ENCODE data around the gene SPTSSA.
"Not testable (repeated sequence)": the region's sequence is repeated elsewhere in the genome, so short reads cannot be mapped to it uniquely, and the experiment has no call there.

The SPTSSA gene

GRCh38 chr14:34462132-34462893 lies at the start of gene SPTSSA:
Gene SPTSSA, minus strand, starts transcription at chr14:34462240. Its CDS starts 33 bp downstream, at chr14:34462207.
- DNase-seq (ENCODE audit: extremely low read depth in 1 of 2, low read depth in 1 of 2) = peak; percentile 57 to 82

- DNase-seq (ENCODE audit: extremely low read depth in 1 of 2, low read depth in 1 of 2) = no peak
Measured at GRCh38 chr14:34507884-34508283, 45.8 kb upstream of the SPTSSA start.

GRCh38 chr14:34507459-34507858 lies 45.4 kb upstream of the SPTSSA start:
- no peak for DNase-seq (ENCODE audit: extremely low read depth in 1 of 2, low read depth in 1 of 2)

GRCh38 chr14:34505124-34505491 lies 43.1 kb upstream of the SPTSSA start:
- not testable (repeated sequence) for DNase-seq (ENCODE audit: extremely low read depth in 1 of 2, low read depth in 1 of 2)

GRCh38 chr14:34504027-34504426 lies 42.0 kb upstream of the SPTSSA start:
- DNase-seq (ENCODE audit: extremely low read depth in 1 of 2, low read depth in 1 of 2) = not testable (repeated sequence)

GRCh38 chr14:34502545-34503225 lies 40.6 kb upstream of the SPTSSA start:
- no peak for DNase-seq (ENCODE audit: extremely low read depth in 1 of 2, low read depth in 1 of 2)

GRCh38 chr14:34502001-34502400 lies 40.0 kb upstream of the SPTSSA start:
- no peak for DNase-seq (ENCODE audit: extremely low read depth in 1 of 2, low read depth in 1 of 2)

- DNase-seq (ENCODE audit: extremely low read depth in 1 of 2, low read depth in 1 of 2) = no peak
Measured at GRCh38 chr14:34501004-34501580, 39.1 kb upstream of the SPTSSA start.

GRCh38 chr14:34498684-34499412 lies 36.8 kb upstream of the SPTSSA start:
- no peak for DNase-seq (ENCODE audit: extremely low read depth in 1 of 2, low read depth in 1 of 2)

- DNase-seq (ENCODE audit: extremely low read depth in 1 of 2, low read depth in 1 of 2) = no peak
Measured at GRCh38 chr14:34496679-34497513, 34.9 kb upstream of the SPTSSA start.

- no peak for DNase-seq (ENCODE audit: extremely low read depth in 1 of 2, low read depth in 1 of 2)
Measured at GRCh38 chr14:34496007-34496678, 34.1 kb upstream of the SPTSSA start.

- no peak for DNase-seq (ENCODE audit: extremely low read depth in 1 of 2, low read depth in 1 of 2)
Measured at GRCh38 chr14:34489324-34489723, 27.3 kb upstream of the SPTSSA start.

- no peak for DNase-seq (ENCODE audit: extremely low read depth in 1 of 2, low read depth in 1 of 2)
Measured at GRCh38 chr14:34488528-34488927, 26.5 kb upstream of the SPTSSA start.

GRCh38 chr14:34484726-34485125 lies 22.7 kb upstream of the SPTSSA start:
- no peak for DNase-seq (ENCODE audit: extremely low read depth in 1 of 2, low read depth in 1 of 2)

- DNase-seq (ENCODE audit: extremely low read depth in 1 of 2, low read depth in 1 of 2) = no peak
Measured at GRCh38 chr14:34482463-34482862, 20.4 kb upstream of the SPTSSA start.

GRCh38 chr14:34479694-34480093 lies 17.7 kb upstream of the SPTSSA start:
- no peak for DNase-seq (ENCODE audit: extremely low read depth in 1 of 2, low read depth in 1 of 2)

GRCh38 chr14:34478261-34478660 lies 16.2 kb upstream of the SPTSSA start:
- DNase-seq (ENCODE audit: extremely low read depth in 1 of 2, low read depth in 1 of 2) = no peak

- DNase-seq (ENCODE audit: extremely low read depth in 1 of 2, low read depth in 1 of 2) = not testable (repeated sequence)
Measured at GRCh38 chr14:34476036-34476435, 14.0 kb upstream of the SPTSSA start.

GRCh38 chr14:34475163-34475562 lies 13.1 kb upstream of the SPTSSA start:
- no peak for DNase-seq (ENCODE audit: extremely low read depth in 1 of 2, low read depth in 1 of 2)

GRCh38 chr14:34474187-34474679 lies 12.2 kb upstream of the SPTSSA start:
- no peak for DNase-seq (ENCODE audit: extremely low read depth in 1 of 2, low read depth in 1 of 2)

Measured in activated CD8-positive, alpha-beta memory T cell treated with anti-CD3 and anti-CD28 coated beads for 1 hour (primary cell).